ES-I3 (cell line): ENCODE results near the gene ATG10.
"Not testable (repeated sequence)": the region's sequence is repeated elsewhere in the genome, so short reads cannot be mapped to it uniquely, and the experiment has no call there.

Source experiments
- H3K36me3 ChIP-seq: 2 replicates; pipeline ENCODE4 v1.6.1; 2013; ENCODE audit warnings: mild to moderate bottlenecking, low read length, control low read depth, moderate library complexity; ENCODE audit not compliant: insufficient read depth
- H3K4me1 ChIP-seq: 2 replicates; pipeline ENCODE4 v1.6.1; 2013; ENCODE audit warnings: mild to moderate bottlenecking, control low read depth, low read length; ENCODE audit not compliant: insufficient read depth
- H3K9ac ChIP-seq: 2 replicates; pipeline ENCODE4 v1.6.1; 2013; ENCODE audit warnings: low read depth, mild to moderate bottlenecking, low read length, moderate library complexity
- H3K9me3 ChIP-seq: 2 replicates; pipeline ENCODE4 v1.6.1; 2013; ENCODE audit warnings: mild to moderate bottlenecking, low read length, moderate library complexity; ENCODE audit not compliant: control insufficient read depth, insufficient read depth

The ATG10 gene

GRCh38 chr5:82054004-82054710 lies 82.3 kb downstream of the ATG10 start:
- Histone ChIP-seq H3K9me3 (no peaks in the 10 kb centered on the region), H3K36me3 (no peaks in the 10 kb centered on the region), H3K4me1 (0 out of 2 replicates have a peak, but pooled peaks cover 6% of the 10 kb centered on the region), H3K9ac (no peak overlapping the region)

GRCh38 chr5:82057051-82057450 lies 85.2 kb downstream of the ATG10 start:
- Histone ChIP-seq H3K9me3 (no peaks in the 10 kb centered on the region), H3K36me3 (no peaks in the 10 kb centered on the region), H3K4me1 (0 out of 2 replicates have a peak, but pooled peaks cover 6% of the 10 kb centered on the region), H3K9ac (no peak overlapping the region)

DNA sequence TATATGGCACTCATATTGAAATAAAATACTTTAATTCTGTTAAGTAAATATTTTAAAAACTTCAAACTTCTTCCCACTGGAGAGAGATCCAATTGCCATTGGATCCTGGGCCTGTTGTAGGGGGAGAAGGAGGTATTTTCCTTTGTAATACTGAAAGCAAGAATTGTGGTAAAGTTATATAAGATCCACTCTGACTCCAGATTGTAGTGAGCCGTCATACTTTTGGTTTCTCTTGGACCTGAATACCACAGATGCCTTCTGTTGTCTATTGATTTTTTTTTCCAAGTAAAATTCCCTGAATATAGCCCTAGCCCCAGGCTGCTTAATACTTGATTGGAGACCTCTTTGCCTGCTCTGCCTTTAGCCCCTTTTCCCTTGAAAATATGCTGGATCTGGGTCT lies 86.9 kb downstream of the ATG10 start:
- Histone ChIP-seq H3K36me3 (no peaks in the 10 kb centered on the region), H3K4me1 (0 out of 2 replicates have a peak, but pooled peaks cover 5% of the 10 kb centered on the region), H3K9me3 (no peaks in the 10 kb centered on the region), H3K9ac (no peak overlapping the region)

GRCh38 chr5:82066791-82067190 lies 95.0 kb downstream of the ATG10 start:
- peaks cover 2% of the 10 kb centered on the region; the same call in 1 of the 2 replicates for H3K36me3 ChIP-seq
- no peak overlapping the region for H3K9ac ChIP-seq
- H3K4me1 ChIP-seq: no peaks in the 10 kb centered on the region
- H3K9me3 ChIP-seq: no peaks in the 10 kb centered on the region

GRCh38 chr5:82068042-82068441 lies 96.2 kb downstream of the ATG10 start:
- H3K9ac ChIP-seq, H3K9me3 ChIP-seq, H3K36me3 ChIP-seq, H3K4me1 ChIP-seq: not testable (repeated sequence)

DNA sequence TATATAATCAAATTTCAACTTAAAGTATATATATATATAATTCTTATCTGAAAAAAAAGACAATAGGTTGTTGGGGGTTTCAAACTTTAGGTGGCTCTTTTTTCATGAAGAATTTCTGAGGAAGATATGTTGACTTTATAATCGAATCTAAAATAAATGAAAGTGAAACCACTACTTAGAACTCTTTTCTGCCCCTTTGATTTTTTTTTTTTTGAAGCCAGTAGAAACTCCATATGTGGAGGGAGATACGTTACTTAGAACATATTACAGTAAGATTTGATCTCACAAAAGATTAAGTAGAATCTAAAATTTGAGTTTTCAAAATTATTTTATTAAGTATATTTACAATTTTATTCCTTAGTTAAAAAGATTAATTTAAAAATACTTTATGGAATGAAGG lies 96.9 kb downstream of the ATG10 start:
- H3K9me3 ChIP-seq: no peaks in the 10 kb centered on the region
- no peak overlapping the region for H3K9ac ChIP-seq
- no peaks in the 10 kb centered on the region for H3K4me1 ChIP-seq
- H3K36me3 ChIP-seq: peaks cover 2% of the 10 kb centered on the region; the same call in 1 of the 2 replicates

- no peaks in the 10 kb centered on the region for H3K4me1 ChIP-seq
Observed at GRCh38 chr5:82072138-82072537, 100.3 kb downstream of the ATG10 start.

DNA sequence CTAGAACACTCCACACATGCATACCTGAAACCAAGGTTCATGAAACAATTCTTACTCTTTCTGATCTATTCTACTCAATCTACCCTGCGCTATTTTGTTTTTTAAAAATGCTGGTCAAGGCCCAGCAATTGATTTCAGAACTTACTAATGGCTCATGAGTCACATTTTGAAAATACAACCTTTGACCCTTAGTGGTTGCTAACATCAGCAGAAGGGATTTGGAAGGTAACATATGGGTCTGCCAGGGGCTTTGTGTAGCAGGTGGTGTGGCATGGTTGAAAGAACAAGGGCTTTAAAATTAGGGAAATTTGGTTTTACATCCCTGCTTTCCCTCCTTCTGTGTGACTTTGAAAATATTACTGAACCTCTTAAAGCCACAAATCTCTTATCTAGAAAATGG lies 101.4 kb downstream of the ATG10 start:
- Histone ChIP-seq H3K36me3 (peaks cover 2% of the 10 kb centered on the region; the same call in 1 of the 2 replicates), H3K4me1 (no peaks in the 10 kb centered on the region), H3K9me3 (no peaks in the 10 kb centered on the region), H3K9ac (no peak overlapping the region)

More at GRCh38 chr5:82072138-82072537, 100.3 kb downstream of the ATG10 start:
- Histone ChIP-seq H3K9ac (no peak overlapping the region), H3K9me3 (no peaks in the 10 kb centered on the region), H3K36me3 (peaks cover 2% of the 10 kb centered on the region; the same call in 1 of the 2 replicates)

- Histone ChIP-seq H3K4me1 (no peaks in the 10 kb centered on the region), H3K9ac (no peak overlapping the region), H3K9me3 (no peaks in the 10 kb centered on the region), H3K36me3 (peaks cover 7% of the 10 kb centered on the region)
Observed at GRCh38 chr5:82074950-82075349, 103.1 kb downstream of the ATG10 start.

- Histone ChIP-seq H3K9ac (no peak overlapping the region), H3K9me3 (no peaks in the 10 kb centered on the region), H3K4me1 (no peaks in the 10 kb centered on the region), H3K36me3 (peaks cover 5% of the 10 kb centered on the region; the same call in 1 of the 2 replicates)
Observed at GRCh38 chr5:82077496-82077895, 105.7 kb downstream of the ATG10 start.

DNA sequence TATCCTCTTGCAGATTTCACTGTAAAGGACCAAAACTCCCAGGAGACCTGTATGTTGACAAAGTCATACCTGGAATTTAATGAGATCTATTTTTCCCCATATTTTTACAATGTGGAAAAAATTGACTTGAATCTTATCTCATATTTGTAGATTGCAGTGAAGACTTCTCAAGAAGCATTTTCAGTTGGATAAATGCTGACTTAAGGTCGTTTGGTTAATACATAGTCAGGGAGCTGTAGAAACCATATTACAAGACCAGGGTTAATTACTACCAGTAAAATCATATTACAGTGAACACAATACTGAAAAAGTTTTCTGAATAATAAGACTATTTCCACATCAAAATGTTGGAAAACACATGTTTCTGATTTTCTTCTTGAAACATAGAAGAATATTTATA lies 119.8 kb downstream of the ATG10 start:
- peaks cover 10% of the 10 kb centered on the region for H3K9me3 ChIP-seq
- H3K36me3 ChIP-seq: no peaks in the 10 kb centered on the region
- H3K9ac ChIP-seq: no peak overlapping the region
- no peaks in the 10 kb centered on the region for H3K4me1 ChIP-seq

- peaks cover 4% of the 10 kb centered on the region for H3K9me3 ChIP-seq
- H3K4me1 ChIP-seq: no peaks in the 10 kb centered on the region
- no peaks in the 10 kb centered on the region for H3K36me3 ChIP-seq
- no peak overlapping the region for H3K9ac ChIP-seq
Observed at GRCh38 chr5:82095536-82095935, 123.7 kb downstream of the ATG10 start.

- Histone ChIP-seq H3K9ac (no peak overlapping the region), H3K9me3 (peaks cover 4% of the 10 kb centered on the region), H3K4me1 (no peaks in the 10 kb centered on the region), H3K36me3 (no peaks in the 10 kb centered on the region)
Observed at GRCh38 chr5:82096249-82096648, 124.4 kb downstream of the ATG10 start.

- Histone ChIP-seq H3K9me3 (no peaks in the 10 kb centered on the region), H3K9ac (no peak overlapping the region), H3K4me1 (no peaks in the 10 kb centered on the region), H3K36me3 (no peaks in the 10 kb centered on the region)
Observed at GRCh38 chr5:82100303-82101077, 128.7 kb downstream of the ATG10 start.

DNA sequence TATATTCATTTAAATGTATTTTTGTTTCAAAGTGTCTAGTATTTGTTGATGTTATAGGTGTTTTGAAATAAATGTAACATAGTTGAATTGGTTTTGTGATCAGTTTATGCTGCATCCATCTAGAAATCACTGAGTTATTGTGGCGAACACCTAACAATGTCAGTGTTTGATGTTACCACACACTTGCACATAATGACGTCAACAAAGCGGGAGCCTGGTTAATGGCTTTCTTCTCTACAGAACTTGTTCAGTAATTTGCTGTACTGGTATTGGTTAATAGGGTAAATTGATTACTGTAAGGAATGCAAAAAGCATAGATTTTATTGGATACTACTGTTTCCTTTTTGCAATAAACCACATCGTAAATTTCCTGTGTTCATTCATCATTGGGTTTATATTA lies 133.0 kb downstream of the ATG10 start:
- H3K9me3 ChIP-seq: no peaks in the 10 kb centered on the region
- H3K36me3 ChIP-seq: no peaks in the 10 kb centered on the region
- no peak overlapping the region for H3K9ac ChIP-seq
- H3K4me1 ChIP-seq: peaks cover 14% of the 10 kb centered on the region; the same call in 1 of the 2 replicates
